Measurements from ENCODE around the gene TRIM9.

The TRIM9 gene

GRCh38 chr14:50932592-50933495 lies 162.1 kb downstream of the TRIM9 start:
- Histone ChIP-seq H3K4me1 (ENCODE audit: control insufficient read depth, insufficient read depth, low read depth, low read length) (peaks cover 6% of the 10 kb centered on the region), H4K8ac (ENCODE audit: low read length) (no peak overlapping the region), H3K27me3 (ENCODE audit: control insufficient read depth in 1 of 2, insufficient read depth in 1 of 2, low read length in 2 of 2) (no peaks in the 10 kb centered on the region), H3K4ac (ENCODE audit: low read depth in 1 of 2, low read length in 2 of 2) (no peak overlapping the region), H2BK15ac (ENCODE audit: low read depth, poor library complexity, severe bottlenecking) (no peak overlapping the region), H3K79me1 (replicated peaks; ENCODE audit: low read length, poor library complexity, severe bottlenecking) (peaks cover 5% of the 10 kb centered on the region), H2AK5ac (ENCODE audit: low read length, severe bottlenecking) (peak overlapping the region; percentile 64), H2AFZ (ENCODE audit: low read depth, low read length) (no peak overlapping the region), H3K23ac (ENCODE audit: low read length in 2 of 2) (peak overlapping the region in 1 of 2 experiments; percentile 76), H3K14ac (ENCODE audit: low read length in 2 of 2) (no peak overlapping the region), H3K9ac (ENCODE audit: low read length) (no peak overlapping the region), H3K4me3 (ENCODE audit: insufficient read depth in 1 of 2, low read depth in 1 of 2, low read length in 2 of 2) (no peak overlapping the region), H3K9me3 (ENCODE audit: control insufficient read depth, low read length) (no peaks in the 10 kb centered on the region), H2BK12ac (ENCODE audit: low read length in 2 of 2) (no peak overlapping the region), H2BK120ac (ENCODE audit: low read depth, low read length) (no peak overlapping the region), H4K91ac (ENCODE audit: low read length) (no peak overlapping the region), H2BK5ac (ENCODE audit: low read depth, low read length, poor library complexity, severe bottlenecking) (no peak overlapping the region), H3K27ac (ENCODE audit: low read length, poor library complexity, severe bottlenecking) (peak overlapping the region; percentile 72), H3K4me2 (ENCODE audit: low read length, poor library complexity, severe bottlenecking) (peak overlapping the region; percentile 34), H3K36me3 (ENCODE audit: control insufficient read depth in 1 of 2, insufficient read depth in 2 of 2, low read depth in 1 of 2, low read length in 2 of 2) (peaks cover 11 to 60% of the 10 kb centered on the region in 2 experiments), H3K18ac (ENCODE audit: low read depth in 1 of 2, low read length in 2 of 2) (no peak overlapping the region)
- no peak for DNase-seq
- 90% methylated on average over 4 of the region's 4 CpGs for WGBS

- Histone ChIP-seq H3K27ac (ENCODE audit: low read length, poor library complexity, severe bottlenecking) (peak overlapping the region; percentile 72), H3K23ac (ENCODE audit: low read length in 2 of 2) (no peak overlapping the region), H3K27me3 (ENCODE audit: control insufficient read depth in 1 of 2, insufficient read depth in 1 of 2, low read length in 2 of 2) (no peaks in the 10 kb centered on the region), H2AFZ (ENCODE audit: low read depth, low read length) (no peak overlapping the region), H2AK5ac (ENCODE audit: low read length, severe bottlenecking) (peak overlapping the region; percentile 64), H2BK120ac (ENCODE audit: low read depth, low read length) (no peak overlapping the region), H2BK12ac (ENCODE audit: low read length in 2 of 2) (no peak overlapping the region), H3K4me1 (ENCODE audit: control insufficient read depth, insufficient read depth, low read depth, low read length) (peaks cover 7% of the 10 kb centered on the region), H3K14ac (ENCODE audit: low read length in 2 of 2) (no peak overlapping the region), H4K8ac (ENCODE audit: low read length) (no peak overlapping the region), H3K9me3 (ENCODE audit: control insufficient read depth, low read length) (no peaks in the 10 kb centered on the region), H3K79me1 (replicated peaks; ENCODE audit: low read length, poor library complexity, severe bottlenecking) (peaks cover 5% of the 10 kb centered on the region), H3K36me3 (ENCODE audit: control insufficient read depth in 1 of 2, insufficient read depth in 2 of 2, low read depth in 1 of 2, low read length in 2 of 2) (peaks cover 13 to 60% of the 10 kb centered on the region in 2 experiments), H4K91ac (ENCODE audit: low read length) (no peak overlapping the region), H3K4me3 (ENCODE audit: insufficient read depth in 1 of 2, low read depth in 1 of 2, low read length in 2 of 2) (no peak overlapping the region), H3K4me2 (ENCODE audit: low read length, poor library complexity, severe bottlenecking) (no peak overlapping the region), H3K18ac (ENCODE audit: low read depth in 1 of 2, low read length in 2 of 2) (no peak overlapping the region), H2BK15ac (ENCODE audit: low read depth, poor library complexity, severe bottlenecking) (no peak overlapping the region), H3K4ac (ENCODE audit: low read depth in 1 of 2, low read length in 2 of 2) (no peak overlapping the region), H2BK5ac (ENCODE audit: low read depth, low read length, poor library complexity, severe bottlenecking) (no peak overlapping the region), H3K9ac (ENCODE audit: low read length) (no peak overlapping the region)
- DNase-seq = no peak
- WGBS = 94% methylated on average over 1 of the region's 1 CpG
Observed at GRCh38 chr14:50932156-50932555, 162.7 kb downstream of the TRIM9 start.

- H3K79me1 ChIP-seq (replicated peaks; ENCODE audit: low read length, poor library complexity, severe bottlenecking) = peaks cover 5% of the 10 kb centered on the region
- no peak overlapping the region for H3K18ac ChIP-seq (ENCODE audit: low read depth in 1 of 2, low read length in 2 of 2)
- 96% methylated on average over 3 of the region's 3 CpGs for WGBS
- H2BK5ac ChIP-seq (ENCODE audit: low read depth, low read length, poor library complexity, severe bottlenecking) = no peak overlapping the region
- no peaks in the 10 kb centered on the region for H3K9me3 ChIP-seq (ENCODE audit: control insufficient read depth, low read length)
- no peak overlapping the region for H2AFZ ChIP-seq (ENCODE audit: low read depth, low read length)
- H3K27ac ChIP-seq (ENCODE audit: low read length, poor library complexity, severe bottlenecking) = no peak overlapping the region
- no peak overlapping the region for H2BK15ac ChIP-seq (ENCODE audit: low read depth, poor library complexity, severe bottlenecking)
- no peak overlapping the region for H2AK5ac ChIP-seq (ENCODE audit: low read length, severe bottlenecking)
- no peak overlapping the region for H4K91ac ChIP-seq (ENCODE audit: low read length)
- no peak overlapping the region for H3K4me3 ChIP-seq (ENCODE audit: insufficient read depth in 1 of 2, low read depth in 1 of 2, low read length in 2 of 2)
- H3K36me3 ChIP-seq (ENCODE audit: control insufficient read depth in 1 of 2, insufficient read depth in 2 of 2, low read depth in 1 of 2, low read length in 2 of 2) = peaks cover 13 to 60% of the 10 kb centered on the region in 2 experiments
- H2BK12ac ChIP-seq (ENCODE audit: low read length in 2 of 2) = no peak overlapping the region
- H3K14ac ChIP-seq (ENCODE audit: low read length in 2 of 2) = no peak overlapping the region
- H4K8ac ChIP-seq (ENCODE audit: low read length) = no peak overlapping the region
- H3K4me2 ChIP-seq (ENCODE audit: low read length, poor library complexity, severe bottlenecking) = no peak overlapping the region
- H3K23ac ChIP-seq (ENCODE audit: low read length in 2 of 2) = no peak overlapping the region
- H3K4ac ChIP-seq (ENCODE audit: low read depth in 1 of 2, low read length in 2 of 2) = no peak overlapping the region
- peaks cover 7% of the 10 kb centered on the region for H3K4me1 ChIP-seq (ENCODE audit: control insufficient read depth, insufficient read depth, low read depth, low read length)
- no peak overlapping the region for H2BK120ac ChIP-seq (ENCODE audit: low read depth, low read length)
- no peak overlapping the region for H3K9ac ChIP-seq (ENCODE audit: low read length)
- no peak for DNase-seq
- no peaks in the 10 kb centered on the region for H3K27me3 ChIP-seq (ENCODE audit: control insufficient read depth in 1 of 2, insufficient read depth in 1 of 2, low read length in 2 of 2)
Observed at GRCh38 chr14:50931559-50931958, 163.3 kb downstream of the TRIM9 start.

GRCh38 chr14:50929506-50929905 lies 165.4 kb downstream of the TRIM9 start:
- no peak overlapping the region for H3K18ac ChIP-seq (ENCODE audit: low read depth in 1 of 2, low read length in 2 of 2)
- 98% methylated on average over 2 of the region's 2 CpGs for WGBS

More at GRCh38 chr14:50929506-50929905, 165.4 kb downstream of the TRIM9 start:
- Histone ChIP-seq H2BK5ac (ENCODE audit: low read depth, low read length, poor library complexity, severe bottlenecking) (no peak overlapping the region), H3K27ac (ENCODE audit: low read length, poor library complexity, severe bottlenecking) (no peak overlapping the region), H2BK120ac (ENCODE audit: low read depth, low read length) (no peak overlapping the region), H3K27me3 (ENCODE audit: control insufficient read depth in 1 of 2, insufficient read depth in 1 of 2, low read length in 2 of 2) (no peaks in the 10 kb centered on the region), H3K9me3 (ENCODE audit: control insufficient read depth, low read length) (no peaks in the 10 kb centered on the region), H3K4me1 (ENCODE audit: control insufficient read depth, insufficient read depth, low read depth, low read length) (peaks cover 4% of the 10 kb centered on the region), H2AFZ (ENCODE audit: low read depth, low read length) (no peak overlapping the region), H3K4ac (ENCODE audit: low read depth in 1 of 2, low read length in 2 of 2) (no peak overlapping the region), H4K8ac (ENCODE audit: low read length) (no peak overlapping the region), H2BK15ac (ENCODE audit: low read depth, poor library complexity, severe bottlenecking) (no peak overlapping the region), H4K91ac (ENCODE audit: low read length) (no peak overlapping the region), H2BK12ac (ENCODE audit: low read length in 2 of 2) (no peak overlapping the region), H3K79me1 (replicated peaks; ENCODE audit: low read length, poor library complexity, severe bottlenecking) (peaks cover 2% of the 10 kb centered on the region), H3K23ac (ENCODE audit: low read length in 2 of 2) (no peak overlapping the region), H3K9ac (ENCODE audit: low read length) (no peak overlapping the region), H3K4me2 (ENCODE audit: low read length, poor library complexity, severe bottlenecking) (no peak overlapping the region), H2AK5ac (ENCODE audit: low read length, severe bottlenecking) (no peak overlapping the region), H3K14ac (ENCODE audit: low read length in 2 of 2) (no peak overlapping the region), H3K36me3 (ENCODE audit: control insufficient read depth in 1 of 2, insufficient read depth in 2 of 2, low read depth in 1 of 2, low read length in 2 of 2) (peaks cover 11 to 57% of the 10 kb centered on the region in 2 experiments), H3K4me3 (ENCODE audit: insufficient read depth in 1 of 2, low read depth in 1 of 2, low read length in 2 of 2) (no peak overlapping the region)
- DNase-seq = no peak

Data from mesenchymal stem cell (in vitro differentiated cells and primary cell).